HAP-1 (cell line): ENCODE measurements around the gene RBCK1.
"Not testable (repeated sequence)": the region's sequence is repeated elsewhere in the genome, so short reads cannot be mapped to it uniquely, and the experiment has no call there.

Experiments used
- DNase-seq, 2 experiments: peaks; one replicate each; pipeline ENCODE4 v3.0.0-alpha.2; 2016 to 2020; ENCODE audit warnings: low spot score in 2 of 2
- H3K27me3 ChIP-seq: fragments of 250-450 bp; sonication (Bioruptor Pico); 2 replicates; pipeline ENCODE4 v1.5.1; 2020; ENCODE audit warnings: low read depth, mild to moderate bottlenecking, moderate library complexity
- H3K36me3 ChIP-seq: fragments of 250-450 bp; sonication (Bioruptor Pico); replicated peaks from 2 replicates; pipeline ENCODE4 v1.5.1; 2020; ENCODE audit warnings: mild to moderate bottlenecking
- H3K4me1 ChIP-seq: fragments of 250-450 bp; sonication (Bioruptor Pico); 2 replicates; pipeline ENCODE4 v1.5.1; 2020; ENCODE audit warnings: mild to moderate bottlenecking
- H3K4me3 ChIP-seq: fragments of 250-450 bp; sonication (Bioruptor Pico); 2 replicates; pipeline ENCODE4 v1.5.1; 2020; ENCODE audit warnings: mild to moderate bottlenecking, moderate library complexity
- H3K9me3 ChIP-seq: fragments of 250-450 bp; sonication (Bioruptor Pico); 2 replicates; pipeline ENCODE4 v1.5.1; 2020; ENCODE audit warnings: mild to moderate bottlenecking, moderate library complexity
- in situ Hi-C: fragments of 300-500 bp; cut with MboI; formaldehyde crosslinking; loops from 3 replicates; pipeline ENCODE4 v1.14.3; 2020; ENCODE audit warnings: low sequenced_read_pairs, inconsistent platforms, mixed read lengths

The RBCK1 gene

GRCh38 chr20:370977-371754, 36.9 kb upstream of the RBCK1 start:
- in situ Hi-C loops: no loop called here
- no peak overlapping the region for H3K4me3 ChIP-seq
- peaks cover 14% of the 10 kb centered on the region for H3K4me1 ChIP-seq
- H3K36me3 ChIP-seq: no peaks in the 10 kb centered on the region
- no peaks in the 10 kb centered on the region for H3K27me3 ChIP-seq
- no peaks in the 10 kb centered on the region for H3K9me3 ChIP-seq
- no peak for DNase-seq

- Histone ChIP-seq H3K9me3 (no peaks in the 10 kb centered on the region), H3K4me3 (no peak overlapping the region), H3K27me3 (no peaks in the 10 kb centered on the region), H3K36me3 (no peaks in the 10 kb centered on the region), H3K4me1 (peaks cover 10% of the 10 kb centered on the region)
- in situ Hi-C loops: no loop called here
- peak in 1 of 2 experiments; percentile 63 for DNase-seq
These were observed 36.1 kb upstream of the RBCK1 start for GRCh38 chr20:371755-372542.

DNA sequence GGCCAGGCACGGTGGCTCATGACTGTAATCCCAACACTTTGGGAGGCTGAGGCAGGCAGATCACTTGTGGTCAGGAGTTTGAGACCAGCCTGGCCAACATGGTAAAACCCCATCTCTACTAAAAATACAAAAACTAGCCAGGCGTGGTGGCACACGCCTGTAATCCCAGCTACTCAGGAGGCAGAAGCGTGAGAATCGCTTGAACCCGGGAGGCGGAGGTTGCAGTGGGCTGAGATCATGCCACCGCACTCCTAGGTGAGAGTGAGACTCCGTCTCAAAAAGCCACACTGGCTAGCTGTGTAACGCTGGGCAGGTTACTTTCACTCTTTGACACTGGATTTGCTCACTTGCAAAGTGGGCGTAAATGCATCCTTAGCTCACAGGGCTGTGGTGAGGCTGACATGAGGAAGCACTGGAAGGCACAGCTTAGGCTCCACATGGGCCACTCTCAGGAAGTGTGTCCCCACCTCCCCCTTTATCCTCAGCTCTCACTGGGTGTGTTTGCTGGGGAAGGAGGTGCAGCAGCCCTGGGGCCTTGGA, 35.5 kb upstream of the RBCK1 start:
- H3K36me3 ChIP-seq, in situ Hi-C loops, H3K27me3 ChIP-seq, H3K9me3 ChIP-seq, DNase-seq, H3K4me3 ChIP-seq: not testable (repeated sequence)
- peaks cover 10% of the 10 kb centered on the region for H3K4me1 ChIP-seq

GRCh38 chr20:373171-373890, 34.8 kb upstream of the RBCK1 start:
- no peaks in the 10 kb centered on the region for H3K36me3 ChIP-seq
- no peaks in the 10 kb centered on the region for H3K9me3 ChIP-seq
- H3K4me1 ChIP-seq: peaks cover 13% of the 10 kb centered on the region
- no peak overlapping the region for H3K4me3 ChIP-seq
- in situ Hi-C loops: no loop called here
- H3K27me3 ChIP-seq: no peaks in the 10 kb centered on the region
- peak in 1 of 2 experiments; percentile 27 for DNase-seq

- in situ Hi-C loops: no loop called here
- DNase-seq: no peak
- Histone ChIP-seq H3K9me3 (no peaks in the 10 kb centered on the region), H3K27me3 (no peaks in the 10 kb centered on the region), H3K4me1 (peaks cover 13% of the 10 kb centered on the region), H3K4me3 (no peak overlapping the region), H3K36me3 (no peaks in the 10 kb centered on the region)
These were observed 32.7 kb upstream of the RBCK1 start for GRCh38 chr20:375265-375889.

- Histone ChIP-seq H3K36me3 (no peaks in the 10 kb centered on the region), H3K9me3 (no peaks in the 10 kb centered on the region), H3K4me1 (peaks cover 13% of the 10 kb centered on the region), H3K4me3 (no peak overlapping the region), H3K27me3 (no peaks in the 10 kb centered on the region)
- in situ Hi-C loops: no loop called here
- no peak for DNase-seq
These were observed 32.0 kb upstream of the RBCK1 start for GRCh38 chr20:376089-376488.

GRCh38 chr20:376750-377149, 31.3 kb upstream of the RBCK1 start:
- DNase-seq: no peak
- no peaks in the 10 kb centered on the region for H3K36me3 ChIP-seq
- H3K4me3 ChIP-seq: no peak overlapping the region
- no peaks in the 10 kb centered on the region for H3K27me3 ChIP-seq
- H3K9me3 ChIP-seq: no peaks in the 10 kb centered on the region
- in situ Hi-C loops: no loop called here
- peaks cover 10% of the 10 kb centered on the region for H3K4me1 ChIP-seq

DNA sequence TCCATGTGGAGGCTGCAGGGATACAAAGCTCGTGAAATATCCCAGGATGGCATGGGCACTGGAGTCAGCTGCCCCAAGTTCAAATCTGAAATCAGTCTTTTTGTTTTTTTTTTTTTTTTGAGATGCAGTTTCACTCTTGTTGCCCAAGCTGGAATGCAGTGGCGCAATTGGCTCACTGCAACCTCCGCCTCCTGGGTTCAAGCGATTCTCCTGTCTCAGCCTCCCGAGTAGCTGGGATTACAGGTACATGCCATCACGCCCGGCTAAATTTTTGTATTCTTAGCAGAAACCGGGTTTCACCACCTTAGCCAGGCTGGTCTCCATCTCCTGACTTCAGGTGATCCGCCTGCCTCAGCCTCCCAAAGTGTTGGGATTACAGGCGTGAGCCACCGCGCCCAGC, 30.5 kb upstream of the RBCK1 start:
- H3K4me1 ChIP-seq, H3K4me3 ChIP-seq, H3K27me3 ChIP-seq, in situ Hi-C loops, H3K9me3 ChIP-seq, H3K36me3 ChIP-seq, DNase-seq: not testable (repeated sequence)

- no peak for DNase-seq
- H3K36me3 ChIP-seq: peaks cover 12% of the 10 kb centered on the region
- no peaks in the 10 kb centered on the region for H3K9me3 ChIP-seq
- in situ Hi-C loops: no loop called here
- H3K27me3 ChIP-seq: no peaks in the 10 kb centered on the region
- H3K4me1 ChIP-seq: peaks cover 17% of the 10 kb centered on the region
- H3K4me3 ChIP-seq: no peak overlapping the region
These were observed 29.1 kb upstream of the RBCK1 start for GRCh38 chr20:378961-379336.

- H3K4me3 ChIP-seq: peak overlapping the region; percentile 80
- peak; percentile 64 to 88 for DNase-seq
- H3K9me3 ChIP-seq: no peaks in the 10 kb centered on the region
- no peaks in the 10 kb centered on the region for H3K27me3 ChIP-seq
- peaks cover 19% of the 10 kb centered on the region for H3K4me1 ChIP-seq
- in situ Hi-C loops: no loop called here
- peaks cover 17% of the 10 kb centered on the region for H3K36me3 ChIP-seq
These were observed 27.1 kb upstream of the RBCK1 start for GRCh38 chr20:380763-381580.

GRCh38 chr20:381581-382290, 26.4 kb upstream of the RBCK1 start:
- in situ Hi-C loops: no loop called here
- Histone ChIP-seq H3K9me3 (no peaks in the 10 kb centered on the region), H3K36me3 (peaks cover 17% of the 10 kb centered on the region), H3K27me3 (no peaks in the 10 kb centered on the region), H3K4me3 (peak overlapping the region; percentile 80), H3K4me1 (peaks cover 19% of the 10 kb centered on the region)
- DNase-seq: peak; percentile 65 to 89

DNA sequence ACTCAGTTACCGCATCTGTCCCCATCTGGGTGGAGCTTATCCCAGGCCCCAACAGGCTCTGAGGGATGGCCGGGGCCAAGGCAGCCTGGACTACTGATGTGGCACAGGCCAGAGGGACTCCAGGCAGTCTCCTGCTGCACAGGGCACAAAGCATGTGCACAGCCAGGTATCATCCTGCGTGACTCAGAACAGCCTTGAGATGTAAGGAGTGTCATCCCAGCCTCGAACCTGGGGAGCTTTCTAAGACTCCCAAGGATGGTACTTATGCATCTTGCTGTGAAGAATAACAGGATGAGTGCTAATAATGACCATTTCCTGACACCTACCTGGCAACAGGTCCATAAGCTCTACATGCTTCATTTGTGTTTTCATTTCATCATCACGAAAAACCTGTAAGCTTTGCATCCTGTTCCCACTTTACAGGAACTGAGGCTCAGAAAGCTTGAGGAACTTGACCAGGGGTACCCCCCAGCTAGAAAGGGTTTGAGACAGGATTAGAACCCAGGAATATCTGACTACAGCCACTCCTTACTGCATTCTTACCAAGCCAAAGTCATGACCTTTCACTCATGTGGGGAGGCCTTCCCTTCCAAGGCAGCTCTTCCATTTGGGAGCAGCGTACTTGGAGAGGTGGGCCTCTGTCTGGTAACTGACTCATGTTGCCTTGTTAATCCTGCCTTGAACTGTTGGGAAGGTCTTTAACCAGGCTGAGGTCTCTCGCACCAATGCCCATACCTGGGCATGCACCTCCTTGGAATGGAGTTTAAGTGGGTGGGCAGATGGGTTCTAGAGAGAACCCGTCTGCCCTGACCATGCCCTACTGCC, 25.6 kb upstream of the RBCK1 start:
- peak overlapping the region; percentile 80 for H3K4me3 ChIP-seq
- peaks cover 22% of the 10 kb centered on the region for H3K36me3 ChIP-seq
- no peaks in the 10 kb centered on the region for H3K9me3 ChIP-seq
- no peak for DNase-seq
- H3K4me1 ChIP-seq: peaks cover 19% of the 10 kb centered on the region
- in situ Hi-C loops: no loop called here
- H3K27me3 ChIP-seq: no peaks in the 10 kb centered on the region
